CD4-positive, alpha-beta T cell treated with Interleukin-6 at 100 ng/mL for 8 hours (primary cell): Measurements from ENCODE around the gene GPN2.
"Not testable (repeated sequence)": the region's sequence is repeated elsewhere in the genome, so short reads cannot be mapped to it uniquely, and the experiment has no call there.

Experiments used
- DNase-seq: peaks from one replicate; pipeline ENCODE4 v3.0.0-alpha.2; 2020; ENCODE audit warnings: mixed read lengths, low spot score

GPN2 gene

DNA sequence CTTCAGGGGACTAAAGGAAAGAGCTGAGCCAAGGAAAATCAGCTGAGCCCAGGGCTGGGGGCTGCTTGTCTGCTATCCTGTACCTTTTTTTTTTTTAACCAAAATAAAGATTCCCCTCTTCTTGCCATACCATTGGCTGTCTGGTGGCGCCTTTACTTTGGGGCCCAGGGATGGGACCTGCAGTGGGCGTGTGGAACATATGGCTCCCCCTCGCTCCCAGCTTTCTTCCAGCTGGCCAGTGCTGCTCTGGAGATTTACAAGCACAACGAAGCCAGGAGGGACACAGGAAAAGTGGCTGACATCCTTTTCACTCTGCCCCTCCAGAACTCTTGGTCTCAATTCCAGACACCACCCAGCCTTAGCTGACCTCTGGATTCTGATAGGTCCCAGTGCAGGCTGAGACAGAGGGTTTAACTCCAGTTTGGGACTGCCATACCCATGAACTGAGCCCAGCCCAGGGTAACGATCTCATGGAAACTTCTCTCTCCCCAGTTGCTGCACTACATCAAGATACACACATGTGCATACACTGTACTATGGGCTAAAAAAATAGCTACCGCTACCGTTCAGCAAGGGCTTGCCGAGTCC lies 32.5 kb downstream of the GPN2 start:
- DNase-seq: no peak

DNA sequence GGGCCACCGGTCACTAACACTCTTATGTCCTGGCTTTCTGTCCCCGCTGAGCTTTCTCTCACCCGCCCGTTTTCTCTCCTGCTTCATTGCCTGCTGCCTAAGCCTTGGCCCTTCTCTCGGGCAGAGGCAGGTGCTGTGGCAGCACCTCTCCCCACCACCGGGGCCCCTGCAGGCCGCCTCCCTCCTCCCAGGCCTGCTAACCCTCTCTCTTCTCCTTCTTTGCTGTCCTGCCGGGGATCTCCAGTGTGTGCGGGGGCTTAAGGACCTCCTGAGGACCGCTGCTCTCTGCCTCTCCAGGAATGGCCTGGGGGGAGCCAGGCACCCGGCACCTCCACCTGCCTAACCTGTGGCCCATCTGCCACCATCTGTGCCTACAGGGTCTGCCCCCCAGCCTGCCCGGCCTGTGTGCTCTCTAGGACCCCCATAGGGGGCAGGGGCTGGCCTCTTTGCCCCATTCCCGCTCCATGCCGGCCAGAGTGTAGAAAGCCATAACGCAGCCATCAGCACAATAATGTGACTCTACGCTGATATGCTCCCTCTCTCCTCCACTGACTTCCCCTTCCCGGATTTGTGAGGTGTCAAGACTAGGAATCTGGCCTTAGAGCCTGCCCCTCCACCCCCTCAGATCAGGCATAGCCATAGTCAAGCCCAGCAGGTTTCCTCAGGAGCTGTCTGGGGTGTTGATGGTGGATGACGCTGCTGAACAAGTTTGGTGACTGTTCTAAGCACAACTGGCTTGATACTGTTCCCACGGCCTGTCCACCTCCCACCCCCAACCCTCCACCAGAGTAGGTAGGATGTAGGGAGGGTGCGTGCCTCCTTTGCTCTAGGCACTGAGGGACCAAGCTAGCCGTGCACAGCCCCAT lies 33.2 kb downstream of the GPN2 start:
- DNase-seq: no peak

DNA sequence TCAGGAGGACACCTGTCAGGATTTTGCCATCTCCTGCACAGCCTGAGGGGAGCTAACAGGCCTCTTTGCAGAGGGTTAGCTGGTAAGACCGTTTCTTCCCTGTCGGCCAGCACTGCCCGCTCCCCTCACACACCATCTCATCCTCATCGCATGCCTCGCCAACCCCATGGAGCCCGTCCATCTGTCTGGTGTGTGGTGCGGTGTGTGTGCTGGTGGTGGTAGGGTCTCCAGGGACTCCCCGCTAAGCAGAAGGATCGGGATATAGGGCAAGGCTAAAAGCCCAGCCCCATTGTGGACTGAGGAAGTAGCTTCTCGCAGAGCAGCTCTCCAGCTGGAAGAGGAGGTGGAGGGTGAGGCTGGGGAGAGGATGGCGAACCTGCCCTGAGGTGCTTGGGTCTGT lies 33.9 kb downstream of the GPN2 start:
- DNase-seq: no peak

DNA sequence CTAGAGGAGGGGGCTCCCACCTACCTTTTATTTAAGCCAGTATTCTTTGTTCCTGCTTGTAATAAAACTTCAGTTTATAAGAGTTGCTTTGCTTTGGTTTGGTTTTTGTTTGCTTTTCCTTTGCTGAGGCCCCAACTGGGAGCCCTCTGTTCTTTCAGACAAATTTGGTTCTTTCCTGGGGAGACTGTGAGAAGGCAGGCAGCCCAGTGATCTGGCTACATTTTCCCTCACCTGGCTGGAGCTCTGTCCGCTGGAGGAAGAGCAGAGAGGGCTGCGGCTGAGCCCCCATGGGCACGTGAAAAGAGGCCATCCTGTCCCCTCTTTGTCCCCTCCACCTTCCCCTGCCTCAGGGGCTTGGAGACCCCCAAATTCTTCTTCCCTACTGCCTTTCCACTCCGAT lies 34.4 kb downstream of the GPN2 start:
- no peak for DNase-seq

DNA sequence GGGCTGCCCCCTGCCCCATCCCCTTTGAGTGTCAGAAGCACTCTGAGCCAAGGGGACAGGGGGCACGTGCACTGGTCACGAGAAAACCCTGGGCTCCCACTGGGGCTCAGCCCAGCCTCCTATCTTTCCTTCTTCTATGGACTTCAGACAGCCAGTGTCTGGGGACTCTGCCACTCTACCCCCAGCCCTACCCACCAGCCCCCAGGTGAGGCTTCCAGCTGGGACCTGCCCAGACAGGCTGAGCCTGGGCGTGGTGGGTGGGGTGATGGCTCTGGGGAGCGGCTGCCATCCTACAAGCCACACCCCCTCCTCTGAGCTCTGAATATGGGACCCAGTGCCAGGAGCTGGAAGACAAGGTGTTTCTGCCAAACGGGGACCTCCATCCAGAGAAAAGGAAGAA lies 35.2 kb downstream of the GPN2 start:
- DNase-seq: no peak

DNA sequence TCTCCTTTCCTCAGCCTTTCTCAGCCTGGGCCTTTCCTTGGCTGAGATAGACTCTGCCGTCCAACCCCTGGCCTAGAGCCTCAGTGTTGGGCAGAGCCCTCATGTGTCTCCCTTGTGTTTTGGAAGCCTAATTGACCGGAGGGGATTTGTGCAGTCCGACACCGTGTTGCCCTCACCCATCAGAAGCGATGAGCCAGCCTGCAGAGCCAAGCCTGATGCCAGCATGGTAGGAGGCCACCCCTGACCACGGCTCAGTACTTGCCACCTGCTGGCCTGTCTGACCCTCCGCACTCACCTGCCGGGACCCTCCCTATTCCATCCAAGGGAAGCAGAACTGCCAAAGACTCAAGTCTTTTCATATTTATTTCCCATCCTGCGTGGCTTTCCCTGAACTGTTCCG lies 36.5 kb downstream of the GPN2 start:
- DNase-seq: no peak

DNA sequence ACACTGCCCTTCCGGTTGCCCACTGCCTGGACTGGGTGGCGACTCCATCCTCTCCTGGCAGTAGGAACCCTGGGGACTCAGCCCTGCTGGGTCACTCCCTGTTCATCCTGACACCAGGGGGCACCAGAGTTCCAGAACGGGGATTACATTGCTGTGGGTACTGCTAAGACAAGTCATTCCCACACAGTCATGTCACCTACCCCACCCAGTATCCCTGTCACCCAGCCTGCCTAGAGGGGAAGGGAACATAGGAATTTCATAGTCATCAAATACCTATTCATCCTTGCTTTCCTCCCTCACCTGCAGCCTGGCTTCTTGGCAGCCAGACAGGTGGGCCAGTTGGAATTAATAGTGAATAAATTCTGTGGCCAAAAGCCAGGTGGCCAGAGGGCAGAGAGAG lies 36.9 kb downstream of the GPN2 start:
- peak; percentile 75 for DNase-seq

DNA sequence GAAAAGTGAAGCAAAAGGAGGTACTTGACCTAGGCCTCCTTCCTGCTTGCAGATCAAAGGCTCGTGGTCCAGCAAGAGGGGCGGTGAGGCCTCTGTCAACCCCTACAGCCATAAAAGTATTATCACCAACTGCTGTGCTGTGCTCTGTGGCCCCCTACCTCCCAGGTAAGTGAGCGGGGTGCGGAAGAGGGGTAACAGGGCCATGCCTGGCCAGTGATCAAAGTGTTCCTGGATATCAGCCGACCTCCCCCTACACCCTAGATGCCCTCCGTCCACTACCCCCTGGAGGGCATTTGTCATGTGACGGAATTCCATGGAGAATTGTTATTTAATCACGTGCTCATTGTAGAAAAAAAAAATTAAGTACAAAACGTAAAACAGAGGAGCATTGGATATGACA lies 37.4 kb downstream of the GPN2 start:
- DNase-seq: no peak

DNA sequence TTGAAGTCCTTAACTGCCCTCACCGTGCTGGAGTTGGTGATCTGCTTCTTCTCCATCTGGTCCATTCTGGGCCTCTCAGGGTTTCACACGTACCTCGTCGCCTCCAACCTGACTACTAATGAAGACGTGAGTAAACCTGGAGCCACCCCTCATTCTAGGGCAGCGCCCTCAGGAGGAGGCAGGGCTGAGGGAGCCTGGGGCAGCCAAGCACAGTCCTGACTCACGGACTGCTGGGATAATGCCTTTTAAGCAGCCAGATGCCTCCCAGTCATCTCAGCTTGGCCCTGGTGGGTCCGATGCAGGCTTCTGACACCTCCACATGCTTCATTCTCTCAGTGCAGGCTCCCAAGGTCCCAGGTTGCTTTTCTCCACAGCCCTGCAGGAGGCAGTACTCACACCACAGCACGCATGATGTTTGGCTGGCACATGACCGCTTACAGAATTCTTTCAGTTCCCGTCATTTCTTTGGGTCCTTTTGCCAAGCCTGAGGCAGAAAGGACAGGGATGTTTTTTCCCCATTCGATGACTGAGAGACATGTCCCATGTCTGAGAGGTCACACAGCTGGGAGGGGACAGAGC lies 38.9 kb downstream of the GPN2 start:
- no peak for DNase-seq

DNA sequence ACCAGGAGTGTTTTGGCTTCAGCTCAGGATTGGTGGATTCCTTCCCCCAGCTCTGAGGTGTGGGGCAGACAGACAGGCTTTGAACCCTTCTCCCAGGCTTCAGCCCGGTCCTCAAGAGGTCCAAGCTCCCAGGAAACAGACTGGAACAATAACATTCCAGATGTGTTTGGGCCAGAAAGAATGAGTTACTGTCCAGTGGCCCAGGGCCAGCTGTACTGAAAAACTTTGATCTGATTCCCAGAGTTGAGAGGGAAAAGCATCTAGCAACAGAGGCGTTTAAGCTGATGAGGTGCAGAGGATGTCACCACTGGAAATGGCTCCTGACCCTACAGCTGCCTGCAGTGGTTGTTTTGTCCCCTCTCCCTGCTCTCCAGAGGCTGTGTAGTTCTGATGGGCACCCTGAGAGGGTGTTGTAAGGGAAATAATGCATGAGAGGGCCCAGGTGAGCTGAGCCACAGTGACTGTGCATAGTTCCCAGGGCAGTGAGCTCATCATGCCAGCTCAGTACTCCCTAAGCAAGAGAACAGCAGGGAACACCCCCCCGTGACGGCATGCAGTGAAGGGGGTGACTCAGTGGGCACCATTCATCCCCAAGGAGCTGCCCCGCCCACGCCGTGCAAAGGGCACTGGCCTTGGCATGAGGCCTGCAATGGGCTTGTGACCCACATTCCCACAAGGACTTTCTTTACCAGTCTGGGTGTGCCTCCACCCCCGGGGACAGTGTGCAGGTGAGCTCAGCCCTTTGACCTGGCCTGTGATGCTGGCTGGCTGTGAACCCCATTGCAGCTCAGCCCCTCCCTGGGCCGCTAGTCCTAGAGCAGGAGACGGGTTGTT lies 40.9 kb downstream of the GPN2 start:
- DNase-seq: no peak

DNA sequence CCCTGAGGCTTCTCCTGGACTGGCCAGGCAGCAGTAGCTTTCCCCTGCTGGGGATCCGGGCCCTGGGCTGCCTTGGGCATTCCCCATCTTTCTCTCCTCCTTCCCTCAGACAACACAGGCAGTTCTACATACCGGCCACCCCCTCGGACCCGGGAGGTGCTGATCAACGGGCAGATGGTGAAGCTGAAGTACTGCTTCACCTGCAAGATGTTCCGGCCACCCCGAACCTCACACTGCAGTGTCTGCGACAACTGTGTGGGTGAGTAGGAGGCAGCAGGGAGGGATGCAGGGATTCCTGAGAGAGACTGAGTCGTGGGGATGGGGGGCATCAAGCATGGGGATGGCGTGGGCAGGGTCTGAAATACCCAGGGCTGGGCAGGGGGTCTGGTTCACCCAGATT lies 41.6 kb downstream of the GPN2 start:
- no peak for DNase-seq

DNA sequence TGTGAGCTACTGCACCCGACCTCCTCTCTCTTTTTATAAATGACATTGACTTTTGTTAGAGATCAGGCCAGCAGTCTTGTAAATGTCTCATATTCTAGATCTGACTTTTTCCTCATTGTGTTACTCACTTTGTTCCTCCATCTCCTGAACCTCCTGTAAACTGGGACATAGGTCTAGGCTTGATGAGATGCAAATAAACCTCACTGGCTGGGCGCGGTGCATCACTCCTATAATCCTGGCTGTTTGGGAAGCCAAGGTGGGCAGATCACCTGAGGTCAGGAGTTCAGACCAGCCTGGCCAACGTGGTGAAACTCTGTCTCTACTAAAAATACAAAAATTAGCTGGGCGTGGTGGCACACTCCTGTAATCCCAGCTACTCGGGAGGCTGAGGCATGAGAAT lies 42.3 kb downstream of the GPN2 start:
- not testable (repeated sequence) for DNase-seq

DNA sequence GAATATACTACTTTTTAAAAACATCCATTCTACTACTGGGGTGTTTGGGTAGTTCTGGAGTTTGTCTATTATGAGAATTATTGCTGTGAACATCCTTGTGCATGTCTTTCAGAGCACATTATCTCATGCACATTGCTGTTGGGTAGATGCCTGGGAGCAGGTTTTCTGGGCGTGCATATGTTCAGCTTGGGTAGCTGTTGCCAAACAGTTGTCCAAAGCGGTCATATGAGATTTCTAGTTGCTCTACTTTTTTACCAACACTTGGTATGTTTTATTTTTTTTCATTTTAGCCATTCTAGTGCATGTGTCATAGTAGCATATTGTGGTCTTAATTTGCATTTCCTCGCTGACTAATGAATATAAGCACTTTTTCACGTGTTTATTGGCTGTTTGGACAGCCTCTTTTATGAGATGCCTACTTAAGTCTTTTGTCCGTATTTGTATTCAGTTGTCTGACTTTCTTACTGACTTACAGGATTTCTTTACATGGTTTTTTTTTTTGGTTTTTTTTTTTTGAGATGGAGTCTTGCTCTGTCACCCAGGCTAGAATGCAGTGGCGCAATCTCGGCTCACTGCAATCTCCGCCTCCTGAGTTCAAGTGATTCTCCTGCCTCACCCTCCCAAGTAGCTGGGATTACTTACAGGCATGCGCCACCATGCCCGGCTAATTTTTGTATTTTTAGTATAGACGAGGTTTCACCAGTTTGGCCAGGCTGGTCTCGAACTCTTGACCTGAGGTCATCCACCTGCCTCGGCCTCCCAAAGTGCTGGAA lies 45.5 kb downstream of the GPN2 start:
- no peak for DNase-seq

DNA sequence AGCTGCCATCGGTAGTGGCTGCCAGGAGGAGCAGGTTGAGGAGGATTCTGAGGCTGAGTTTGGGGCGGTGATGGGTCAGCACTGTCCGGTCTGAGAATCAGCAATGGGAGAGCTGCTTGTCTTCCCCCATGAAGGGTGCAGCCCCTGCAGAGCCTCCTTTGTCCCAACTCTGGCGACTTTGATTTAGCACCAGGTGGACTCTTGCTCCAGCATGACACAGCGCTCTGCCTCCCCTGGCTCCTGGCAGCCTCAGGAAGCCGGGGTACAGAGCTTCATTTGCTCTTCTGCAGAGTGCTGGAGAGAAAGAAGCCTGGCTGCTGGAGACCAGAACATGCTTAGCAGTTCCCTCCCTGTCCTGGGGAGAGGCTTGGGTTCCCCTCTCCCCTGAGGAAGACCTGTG lies 50.3 kb downstream of the GPN2 start:
- DNase-seq: no peak

DNA sequence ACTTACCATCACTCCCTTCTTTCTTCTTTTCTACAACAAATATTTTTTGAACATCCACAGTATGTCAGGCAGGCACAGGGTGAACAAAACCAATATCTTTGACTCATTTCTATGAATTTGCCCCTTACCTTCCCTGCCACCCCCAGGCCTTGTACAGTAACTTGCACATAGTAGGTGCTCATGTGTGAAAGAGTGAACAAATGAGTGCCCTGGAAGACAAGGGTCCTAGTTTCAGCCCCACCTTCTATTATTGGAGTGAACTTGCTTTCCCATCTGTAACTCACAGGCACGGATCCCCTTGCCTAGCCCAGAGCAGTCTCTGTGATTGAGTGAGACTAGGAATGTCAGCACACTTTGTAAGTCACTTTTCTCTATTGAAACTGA lies 50.8 kb downstream of the GPN2 start:
- DNase-seq: no peak

DNA sequence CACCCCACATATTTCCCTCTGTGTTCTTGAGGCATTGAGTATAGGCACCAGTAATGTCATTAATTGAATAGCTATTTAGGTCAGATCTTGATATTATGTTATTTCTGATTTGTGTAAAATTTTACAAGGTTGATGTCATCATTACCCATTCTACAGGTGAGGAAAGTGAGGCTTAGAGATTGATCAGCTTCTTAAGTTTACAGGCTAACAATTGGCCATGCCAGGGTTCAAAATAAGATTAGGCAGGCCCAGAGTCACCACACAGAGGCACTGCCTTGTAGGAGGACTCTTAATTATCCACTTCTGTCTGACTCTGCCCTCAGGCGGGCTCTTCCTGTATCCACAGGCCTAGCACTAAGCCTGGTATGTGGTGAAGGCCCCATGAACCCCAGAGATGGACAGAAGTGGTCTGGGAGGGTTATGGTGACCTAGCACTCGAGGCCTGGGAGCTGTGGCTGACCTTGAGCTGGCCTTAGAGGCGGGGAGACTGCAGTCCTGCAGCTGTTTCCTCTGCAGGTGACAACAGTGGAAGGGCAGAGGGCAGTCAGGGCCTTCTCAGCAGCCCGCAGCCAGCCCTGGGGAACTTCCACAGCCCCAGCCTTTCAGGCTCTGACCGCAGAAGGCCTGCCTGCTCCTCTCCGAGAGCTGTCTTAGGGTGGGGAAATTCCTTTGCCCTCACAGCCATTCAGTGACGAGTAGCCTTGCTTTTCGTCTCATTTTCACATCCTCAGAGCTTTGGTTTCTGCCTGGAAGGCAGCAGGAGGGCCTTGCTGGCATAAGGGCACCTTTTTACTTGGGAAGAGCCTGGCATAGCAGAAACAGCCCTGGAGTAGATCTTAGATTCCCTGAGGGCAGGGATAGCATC lies 51.4 kb downstream of the GPN2 start:
- peak; percentile 51 for DNase-seq

DNA sequence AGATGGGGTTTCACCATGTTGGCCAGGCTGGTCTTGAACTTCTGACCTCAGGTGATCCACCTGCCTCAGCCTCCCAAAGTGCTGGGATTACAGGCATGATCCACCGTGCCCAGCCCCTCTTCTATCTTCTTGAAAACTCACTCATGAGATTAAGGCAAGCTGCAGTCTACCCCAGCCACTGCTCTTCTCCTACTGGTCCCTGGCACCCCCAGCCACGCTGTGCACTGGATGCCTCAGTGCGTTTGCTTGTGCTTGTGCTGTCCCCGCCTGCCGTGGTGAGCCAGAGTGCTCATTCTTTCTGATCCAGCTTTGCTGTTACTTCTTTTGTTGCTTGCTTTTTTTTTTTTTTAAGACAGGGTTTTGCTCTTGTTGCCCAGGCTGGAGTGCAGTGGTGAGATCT lies 52.4 kb downstream of the GPN2 start:
- not testable (repeated sequence) for DNase-seq

DNA sequence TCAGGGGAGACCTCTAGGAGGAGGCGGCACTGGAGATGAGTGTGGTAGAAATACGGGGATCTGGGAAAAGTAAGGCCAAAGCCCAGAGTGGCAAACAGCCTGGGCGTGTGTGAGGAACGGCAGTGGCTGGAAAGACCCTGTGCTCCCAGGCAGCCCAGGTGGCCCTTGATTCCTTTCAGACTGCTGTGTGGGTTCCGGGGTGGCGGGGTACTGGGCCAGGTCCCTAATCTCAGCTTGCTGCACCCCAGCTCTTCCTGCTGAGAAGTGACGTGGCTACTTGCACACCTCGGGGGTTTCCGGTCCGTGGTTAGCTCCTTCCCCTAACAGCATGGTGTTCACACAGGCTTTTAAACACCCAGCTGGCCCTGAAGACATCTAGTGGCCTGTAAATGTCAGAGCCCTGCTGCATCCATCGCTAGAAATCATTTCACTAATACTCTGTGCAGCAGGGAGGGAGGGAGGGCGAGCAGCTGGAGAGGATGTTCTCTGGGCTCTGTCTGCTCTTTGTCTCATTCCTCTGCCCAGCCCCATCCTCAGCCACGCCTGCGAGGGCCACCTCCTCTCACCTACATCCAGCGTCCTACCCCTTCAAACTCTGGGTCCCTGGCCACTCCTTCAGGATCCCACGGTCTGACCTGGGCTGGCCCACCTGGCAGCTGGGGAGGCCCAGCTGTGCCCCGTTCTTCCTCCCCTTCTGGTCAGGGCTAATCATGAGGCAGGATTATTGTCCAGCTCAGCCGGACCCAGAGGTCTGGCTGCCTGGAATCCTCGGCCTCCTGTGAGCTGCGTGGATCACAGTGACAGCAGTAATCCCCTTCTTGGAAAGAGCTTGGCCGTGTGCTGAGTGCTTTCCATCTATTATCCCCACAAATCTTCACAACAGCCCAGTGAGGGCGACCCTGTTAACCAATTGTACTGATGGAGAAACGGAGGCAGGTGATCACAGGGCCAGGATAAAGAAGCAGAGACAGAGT lies 56.4 kb downstream of the GPN2 start:
- peak; percentile 94 for DNase-seq

DNA sequence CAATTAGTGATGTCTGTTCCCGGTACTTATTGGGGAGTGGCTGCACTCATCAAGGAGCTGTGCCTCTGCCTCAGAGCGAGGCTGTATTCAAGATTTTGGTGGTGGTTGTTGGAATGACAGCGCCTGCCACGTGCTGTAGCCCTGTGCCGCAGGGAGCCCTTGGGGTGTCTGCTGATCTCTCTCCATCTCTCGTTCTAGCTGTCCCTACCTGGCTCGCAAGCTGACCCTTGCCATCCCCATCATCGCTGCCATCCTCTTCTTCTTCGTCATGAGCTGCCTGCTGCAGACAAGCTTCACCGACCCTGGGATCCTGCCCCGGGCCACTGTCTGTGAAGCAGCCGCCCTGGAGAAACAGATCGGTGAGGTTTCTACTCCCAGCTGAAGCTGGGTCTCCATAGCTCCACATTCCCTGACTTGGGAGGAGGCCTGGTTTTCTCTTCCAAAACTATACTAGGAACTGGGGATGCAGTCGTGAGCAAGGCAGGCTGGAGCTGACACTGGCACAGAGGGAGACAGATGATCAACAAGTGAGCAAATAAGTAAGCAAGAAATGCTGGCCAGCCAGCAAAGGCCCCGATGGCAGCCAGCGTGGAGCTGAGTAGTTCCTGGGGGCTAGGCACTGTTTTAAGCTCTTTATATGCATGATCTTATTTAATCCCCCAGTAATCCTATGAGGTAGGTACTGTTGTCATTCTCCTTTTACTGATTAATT lies 57.7 kb downstream of the GPN2 start:
- no peak for DNase-seq
